HFFc6 (cell line): ENCODE measurements around the gene C1orf122. TPM values are rescaled to one million over a fixed set of nuclear protein-coding genes. Genes with fewer than 3 reads are reported as not detected.

Source experiments
- DNase-seq: peaks from one replicate; pipeline ENCODE4 v3.0.0-alpha.2; 2018
- H3K27ac Mint-ChIP-seq: 2 replicates; pipeline ENCODE4 v1.8.0; 2020; ENCODE audit warnings: mild to moderate bottlenecking, mixed read lengths
- H3K27me3 Mint-ChIP-seq: 2 replicates; pipeline ENCODE4 v1.8.0; 2021; ENCODE audit warnings: mild to moderate bottlenecking, moderate library complexity, mixed read lengths; ENCODE audit not compliant: insufficient read depth
- H3K36me3 Mint-ChIP-seq: 2 replicates; pipeline ENCODE4 v1.8.0; 2021; ENCODE audit warnings: low read depth, mixed read lengths
- H3K4me1 Mint-ChIP-seq: 2 replicates; pipeline ENCODE4 v1.8.0; 2020; ENCODE audit warnings: low read depth, mixed read lengths
- H3K4me3 Mint-ChIP-seq: 2 replicates; pipeline ENCODE4 v1.8.0; 2020; ENCODE audit warnings: mild to moderate bottlenecking, moderate library complexity, mixed read lengths
- H3K9me3 Mint-ChIP-seq: 2 replicates; pipeline ENCODE4 v1.8.0; 2020; ENCODE audit warnings: mild to moderate bottlenecking, mixed read lengths
- CTCF ChIP-seq: fragments of 200-600 bp; sonication (generic); IDR thresholded peaks from 2 replicates; pipeline ENCODE4 v1.5.0; 2021; ENCODE audit warnings: antibody characterized with exemption, mild to moderate bottlenecking
- total RNA-seq, 6 experiments: library from RNA; stranded (reverse); fragmentation: NEBNext Ultra II Directional; extraction: Animal tissue kit (Norgen Biotek cat#: 25700); gene quantifications; 2 replicates in 1 of 6; 3 replicates in 5 of 6; pipeline ENCODE4 v1.2.3, GENCODE V29; 2021

C1orf122 gene
- total RNA-seq, 6 experiments from 2014 or later: 60.6 to 97.1 (median 68.2) TPM

GRCh38 chr1:37831109-37831508, 23.5 kb downstream of the C1orf122 start:
- Mint-ChIP-seq H3K36me3 (peaks cover 48% of the 10 kb centered on the region), H3K27me3 (no peaks in the 10 kb centered on the region), H3K27ac (no peak overlapping the region), H3K9me3 (no peaks in the 10 kb centered on the region), H3K4me1 (no peaks in the 10 kb centered on the region), H3K4me3 (no peak overlapping the region)
- TF ChIP-seq CTCF: no peak
- DNase-seq: no peak

- no peak for TF ChIP-seq CTCF
- Mint-ChIP-seq H3K9me3 (no peaks in the 10 kb centered on the region), H3K4me3 (no peak overlapping the region), H3K27me3 (no peaks in the 10 kb centered on the region), H3K36me3 (peaks cover 49% of the 10 kb centered on the region), H3K27ac (no peak overlapping the region), H3K4me1 (no peaks in the 10 kb centered on the region)
- DNase-seq: no peak
Observed at GRCh38 chr1:37831809-37832208, 24.2 kb downstream of the C1orf122 start.

- H3K27ac Mint-ChIP-seq: no peak overlapping the region
- TF ChIP-seq CTCF: no peak
- H3K27me3 Mint-ChIP-seq: no peaks in the 10 kb centered on the region
- no peak for DNase-seq
- H3K36me3 Mint-ChIP-seq: peaks cover 32% of the 10 kb centered on the region
- no peaks in the 10 kb centered on the region for H3K4me1 Mint-ChIP-seq
- H3K9me3 Mint-ChIP-seq: no peaks in the 10 kb centered on the region
- no peak overlapping the region for H3K4me3 Mint-ChIP-seq
Observed at GRCh38 chr1:37836788-37837187, 29.2 kb downstream of the C1orf122 start.

GRCh38 chr1:37839676-37840075, 32.1 kb downstream of the C1orf122 start:
- Mint-ChIP-seq H3K4me3 (no peak overlapping the region), H3K27me3 (no peaks in the 10 kb centered on the region), H3K9me3 (no peaks in the 10 kb centered on the region), H3K27ac (no peak overlapping the region), H3K36me3 (peaks cover 21% of the 10 kb centered on the region), H3K4me1 (peaks cover under 1% of the 10 kb centered on the region; the same call in 1 of the 2 replicates)
- no peak for DNase-seq
- TF ChIP-seq CTCF: no peak

- Mint-ChIP-seq H3K36me3 (peaks cover 14% of the 10 kb centered on the region; the same call in 1 of the 2 replicates), H3K4me1 (peaks cover 10% of the 10 kb centered on the region), H3K9me3 (no peaks in the 10 kb centered on the region), H3K27me3 (no peaks in the 10 kb centered on the region), H3K4me3 (no peak overlapping the region), H3K27ac (no peak overlapping the region)
- no peak for TF ChIP-seq CTCF
- no peak for DNase-seq
Observed at GRCh38 chr1:37840711-37841110, 33.1 kb downstream of the C1orf122 start.

- H3K27me3 Mint-ChIP-seq: no peaks in the 10 kb centered on the region
- TF ChIP-seq CTCF: no peak
- H3K4me3 Mint-ChIP-seq: no peak overlapping the region
- H3K9me3 Mint-ChIP-seq: no peaks in the 10 kb centered on the region
- H3K4me1 Mint-ChIP-seq: peaks cover 19% of the 10 kb centered on the region
- H3K36me3 Mint-ChIP-seq: peaks cover 8% of the 10 kb centered on the region; the same call in 1 of the 2 replicates
- no peak for DNase-seq
- H3K27ac Mint-ChIP-seq: no peak overlapping the region
Observed at GRCh38 chr1:37841652-37842051, 34.1 kb downstream of the C1orf122 start.
